Prostate gland (tissue), 2 donors: ENCODE measurements around the gene PTPRD.

Experiments used
- POLR2A ChIP-seq: fragments of 450-650 bp; IDR thresholded peaks from one replicate; pipeline ENCODE4 v1.6.1; 2016; ENCODE audit warnings: antibody characterized with exemption, mild to moderate bottlenecking
- POLR2AphosphoS5 ChIP-seq: sonication (generic); formaldehyde crosslinking; IDR thresholded peaks from one replicate; pipeline ENCODE4 v1.6.1; 2017; ENCODE audit warnings: antibody characterized with exemption
- TF ChIP-seq, protein P1 (sequence below), 4 experiments: fragments of 200-600 bp in 2 of 4; fragments of 450-650 bp in 2 of 4; sonication (generic) in 2 of 4; IDR thresholded peaks; 1 replicate in 3 of 4; 2 replicates in 1 of 4; pipeline ENCODE4 v1.5.1; 2016 to 2019; ENCODE audit warnings: antibody characterized with exemption in 4 of 4, mild to moderate bottlenecking in 2 of 4, moderate library complexity in 2 of 4

DNA sequence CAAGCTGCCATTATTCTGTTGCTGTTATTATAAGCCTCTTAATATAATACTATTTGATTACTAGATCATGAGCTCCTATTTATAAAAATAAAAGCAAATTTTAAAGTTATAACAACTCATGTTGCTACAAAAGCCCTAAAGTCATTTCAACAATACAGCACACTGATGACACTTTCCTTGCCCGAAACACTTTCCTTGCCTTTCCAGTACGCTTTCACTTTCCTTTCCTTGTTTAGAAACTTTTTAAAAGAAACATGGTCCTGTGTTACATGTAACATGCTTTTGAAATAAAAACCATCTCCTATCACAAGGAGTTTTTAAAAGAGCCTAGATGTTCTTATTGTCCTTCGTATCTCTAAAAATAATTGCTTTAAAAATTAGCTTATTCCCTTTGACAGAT, 688.4 kb downstream of the PTPRD start:
- TF ChIP-seq POLR2AphosphoS5 (no peak), POLR2A (no peak)
- TF ChIP-seq, protein P1, sequence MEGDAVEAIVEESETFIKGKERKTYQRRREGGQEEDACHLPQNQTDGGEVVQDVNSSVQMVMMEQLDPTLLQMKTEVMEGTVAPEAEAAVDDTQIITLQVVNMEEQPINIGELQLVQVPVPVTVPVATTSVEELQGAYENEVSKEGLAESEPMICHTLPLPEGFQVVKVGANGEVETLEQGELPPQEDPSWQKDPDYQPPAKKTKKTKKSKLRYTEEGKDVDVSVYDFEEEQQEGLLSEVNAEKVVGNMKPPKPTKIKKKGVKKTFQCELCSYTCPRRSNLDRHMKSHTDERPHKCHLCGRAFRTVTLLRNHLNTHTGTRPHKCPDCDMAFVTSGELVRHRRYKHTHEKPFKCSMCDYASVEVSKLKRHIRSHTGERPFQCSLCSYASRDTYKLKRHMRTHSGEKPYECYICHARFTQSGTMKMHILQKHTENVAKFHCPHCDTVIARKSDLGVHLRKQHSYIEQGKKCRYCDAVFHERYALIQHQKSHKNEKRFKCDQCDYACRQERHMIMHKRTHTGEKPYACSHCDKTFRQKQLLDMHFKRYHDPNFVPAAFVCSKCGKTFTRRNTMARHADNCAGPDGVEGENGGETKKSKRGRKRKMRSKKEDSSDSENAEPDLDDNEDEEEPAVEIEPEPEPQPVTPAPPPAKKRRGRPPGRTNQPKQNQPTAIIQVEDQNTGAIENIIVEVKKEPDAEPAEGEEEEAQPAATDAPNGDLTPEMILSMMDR (IDR thresholded peaks at IDR 0.05), result no peak
